Hematopoietic multipotent progenitor cell treated with erythropoietin and hydrocortisone succinate and interleukin-3 and kit ligand, for 4 days (in vitro differentiated cells): Measurements from ENCODE around the gene CDH8.
"Not testable (repeated sequence)": the region's sequence is repeated elsewhere in the genome, so short reads cannot be mapped to it uniquely, and the experiment has no call there.

Experiments used
- DNase-seq: peaks from one replicate; pipeline ENCODE4 v3.0.0-alpha.2; 2015

CDH8 gene

GRCh38 chr16:61763013-61763412 is 273.2 kb downstream of the CDH8 start:
- no peak for DNase-seq

GRCh38 chr16:61730997-61731396 is 305.2 kb downstream of the CDH8 start:
- DNase-seq, result no peak

DNA sequence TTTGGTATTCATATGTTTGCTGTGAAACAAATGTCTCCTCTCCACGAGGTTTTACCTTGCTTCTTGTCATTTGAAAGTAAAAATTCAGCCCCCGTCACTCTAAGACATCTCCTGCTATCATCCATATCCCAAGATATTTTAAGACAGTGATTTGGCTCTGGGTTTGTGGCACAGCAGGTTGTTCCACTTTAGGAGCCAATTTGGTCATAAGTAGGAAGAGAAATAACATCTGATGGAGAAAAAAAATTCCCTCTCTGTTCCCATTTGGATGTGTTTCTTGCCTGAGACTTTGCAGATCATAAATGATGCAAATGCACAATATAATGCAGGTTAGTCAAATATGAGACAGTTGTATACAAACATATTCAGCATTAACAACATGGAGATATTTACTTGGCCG is 309.5 kb downstream of the CDH8 start:
- no peak for DNase-seq

- no peak for DNase-seq
Measured at GRCh38 chr16:61726125-61726524, 310.1 kb downstream of the CDH8 start.

DNA sequence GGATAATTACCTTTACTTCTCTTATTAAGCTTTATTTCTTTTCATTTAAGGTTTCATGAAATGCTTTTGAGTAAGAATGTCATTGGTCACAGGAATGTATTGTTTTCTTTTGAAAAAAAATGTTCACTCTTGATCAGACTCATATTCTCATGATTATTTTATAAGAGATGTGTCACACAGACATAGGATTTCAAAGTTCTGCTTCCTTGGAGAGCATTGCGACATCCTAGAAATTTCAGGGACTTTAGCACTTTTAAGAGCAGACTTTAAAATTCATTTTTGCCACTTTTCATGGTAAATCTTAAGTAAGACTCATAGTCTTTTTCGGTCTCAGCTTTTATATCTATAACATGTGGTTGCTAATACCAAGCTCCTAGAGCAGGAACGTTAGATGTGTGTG is 314.7 kb downstream of the CDH8 start:
- no peak for DNase-seq

GRCh38 chr16:61715393-61715792 is 320.8 kb downstream of the CDH8 start:
- no peak for DNase-seq

DNA sequence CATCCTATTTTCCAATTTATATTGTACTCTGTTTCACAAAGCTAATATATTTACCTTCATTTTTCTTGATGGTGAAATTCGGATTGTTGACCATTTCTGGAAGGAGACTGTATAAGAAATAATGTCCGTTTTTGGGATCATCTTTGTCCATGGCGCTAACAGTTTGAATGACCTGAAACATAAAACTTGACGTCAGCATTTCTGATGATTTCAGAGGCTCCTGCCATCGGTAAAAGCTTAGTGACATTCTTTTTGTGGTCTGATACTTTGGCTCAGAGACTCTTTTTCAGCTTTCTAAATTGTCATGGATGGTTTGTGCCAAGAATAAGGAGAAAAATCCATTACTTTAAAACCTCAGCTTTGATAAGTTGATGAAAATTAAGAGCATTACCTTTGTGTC is 322.5 kb downstream of the CDH8 start:
- DNase-seq, result no peak

DNA sequence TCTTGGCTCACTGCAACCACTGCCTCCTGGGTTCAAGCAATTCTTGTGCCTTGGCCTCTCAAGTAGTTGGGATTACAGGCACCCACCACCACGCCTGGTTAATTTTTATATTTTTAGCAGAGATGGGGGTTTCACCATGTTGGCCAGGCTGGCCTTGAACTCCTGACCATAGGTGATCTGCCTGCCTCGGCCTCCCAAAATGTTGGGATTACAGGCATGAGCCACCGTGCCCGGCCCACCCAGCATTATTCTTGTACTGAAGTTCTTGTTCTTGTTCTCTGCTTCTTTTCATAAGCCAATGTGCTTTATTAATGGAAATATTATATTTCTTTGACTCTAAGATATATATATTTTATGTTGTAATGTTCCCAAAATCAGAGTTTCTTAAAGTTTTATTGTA is 336.6 kb downstream of the CDH8 start:
- DNase-seq, result not testable (repeated sequence)

DNA sequence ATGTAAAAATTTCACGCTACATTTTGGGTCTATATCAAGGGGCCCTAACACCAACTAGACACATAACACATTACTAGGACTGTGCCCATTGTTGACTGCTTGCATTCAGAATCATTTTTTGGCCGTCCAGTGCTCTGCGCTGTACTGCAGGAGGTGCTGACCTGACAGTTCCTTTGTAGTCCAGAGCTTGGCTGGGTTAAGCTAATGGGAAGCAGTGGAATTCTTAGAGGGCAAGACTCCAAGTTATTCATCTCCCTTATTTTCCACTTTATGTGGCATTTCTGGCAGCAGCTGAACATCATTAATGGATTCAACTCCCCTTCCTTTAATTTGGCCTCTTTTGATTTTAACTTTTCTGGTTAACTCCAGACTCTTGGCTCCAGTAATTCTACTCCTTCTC is 351.7 kb downstream of the CDH8 start:
- DNase-seq, result no peak

GRCh38 chr16:61681673-61682072 is 354.6 kb downstream of the CDH8 start:
- no peak for DNase-seq

DNA sequence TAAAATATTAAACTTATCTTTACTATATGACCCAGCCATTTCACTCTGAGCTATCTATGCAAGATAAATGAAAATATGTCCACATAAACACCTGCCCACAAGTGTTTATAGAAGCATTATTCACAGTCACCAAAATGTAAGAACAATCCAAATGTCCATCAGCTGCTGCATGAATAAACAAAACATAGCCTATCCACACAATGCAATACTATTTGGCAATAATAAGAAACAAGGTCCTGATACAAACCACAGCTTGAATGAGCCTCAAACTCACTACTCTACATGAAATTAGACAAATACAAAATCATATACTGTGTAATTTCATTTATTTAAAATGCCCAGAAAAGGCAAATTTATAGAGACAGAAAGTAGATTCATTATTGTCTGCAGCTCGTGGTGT is 355.1 kb downstream of the CDH8 start:
- no peak for DNase-seq

DNA sequence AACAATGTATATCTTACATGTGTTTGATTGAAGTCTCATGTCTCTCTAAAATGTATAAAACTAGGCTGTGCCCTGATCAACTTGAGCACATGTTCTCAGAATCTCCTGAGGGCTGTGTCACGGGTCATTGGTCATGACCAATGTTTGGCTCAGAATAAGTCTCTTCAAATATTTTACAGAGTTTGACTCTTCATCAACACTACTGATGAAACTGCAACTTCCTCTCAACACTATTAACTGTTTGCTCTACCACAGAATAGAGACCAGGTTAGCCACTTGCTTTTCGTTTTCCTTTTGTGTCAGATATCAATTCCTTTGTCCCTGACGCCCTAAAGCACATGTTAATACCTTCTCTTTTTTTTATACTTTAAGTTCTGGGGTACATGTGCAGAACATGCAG is 358.1 kb downstream of the CDH8 start:
- DNase-seq, result no peak

GRCh38 chr16:61677776-61678175 is 358.5 kb downstream of the CDH8 start:
- no peak for DNase-seq

DNA sequence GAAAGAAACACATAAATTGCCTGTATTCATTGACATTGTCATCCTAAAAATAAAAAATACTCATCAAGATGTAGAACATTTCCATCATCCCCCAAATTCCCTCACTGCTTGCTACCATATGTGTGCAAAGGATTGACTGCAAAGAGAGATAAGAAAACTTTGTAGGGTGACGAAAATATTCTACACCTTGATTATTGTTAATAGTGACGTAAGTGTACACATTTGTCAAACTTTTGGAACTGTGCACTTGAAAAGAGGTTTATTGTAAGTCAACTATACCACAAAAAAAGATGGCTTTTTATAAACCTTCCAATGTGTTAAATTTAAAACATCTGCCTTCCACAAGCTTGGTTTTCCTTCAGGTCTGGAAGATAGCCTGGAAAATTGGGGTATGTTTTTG is 359.5 kb downstream of the CDH8 start:
- DNase-seq, result no peak

DNA sequence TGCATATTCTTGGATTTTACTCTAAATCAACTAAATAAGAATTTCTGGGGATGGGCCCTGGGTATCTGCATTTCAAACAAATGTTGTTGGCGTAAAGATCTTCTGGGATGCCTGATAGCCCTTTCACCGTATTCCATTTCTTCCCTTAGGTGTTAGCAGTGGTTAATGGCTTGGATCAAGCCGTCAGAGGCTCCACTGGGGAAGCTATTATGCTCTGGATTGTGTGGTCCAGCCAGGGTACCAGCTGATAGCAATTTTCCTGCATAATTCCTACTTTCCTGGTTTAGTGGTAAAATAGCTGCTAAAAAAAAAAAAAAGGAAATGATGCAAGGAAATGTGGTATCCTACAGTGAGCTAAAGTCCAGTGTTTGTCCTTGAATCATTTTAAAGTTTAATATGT is 365.1 kb downstream of the CDH8 start:
- no peak for DNase-seq

DNA sequence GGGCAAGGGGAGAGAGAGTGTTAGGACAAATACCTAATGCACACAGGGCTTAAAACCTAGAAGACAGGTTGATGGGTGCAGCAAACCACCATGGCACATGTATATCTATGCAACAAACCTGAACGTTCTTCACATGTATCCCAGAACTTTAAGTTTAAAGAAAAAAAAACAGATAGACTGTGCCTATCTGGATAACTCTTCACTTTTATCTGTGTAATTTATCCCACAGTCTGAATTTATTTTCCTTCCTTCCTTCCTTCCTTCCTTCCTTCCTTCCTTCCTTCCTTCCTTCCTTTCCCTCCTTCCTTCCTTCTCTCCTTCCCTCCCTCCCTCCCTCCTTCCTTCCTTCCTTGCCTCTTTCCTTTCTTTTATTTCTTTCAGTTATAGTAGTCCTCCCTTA is 370.7 kb downstream of the CDH8 start:
- DNase-seq, result no peak

DNA sequence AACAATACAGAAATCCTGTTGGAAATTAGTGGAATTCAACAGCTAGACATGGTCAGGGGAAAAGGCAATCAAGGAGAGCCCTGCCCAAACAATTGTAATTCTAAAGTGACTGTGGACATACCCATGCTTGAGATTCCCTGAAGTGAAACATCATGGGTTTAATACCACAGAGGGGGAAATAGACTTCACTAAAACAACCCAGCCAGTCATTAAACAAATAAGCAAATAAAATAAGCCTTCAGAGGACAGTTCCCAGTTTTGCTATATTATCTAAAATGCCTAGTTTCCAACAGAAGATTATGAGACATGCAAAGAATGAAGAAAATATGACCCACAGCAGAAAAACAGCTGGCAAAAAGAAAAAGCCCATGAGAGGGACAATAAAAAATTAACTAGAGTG is 376.3 kb downstream of the CDH8 start:
- DNase-seq, result no peak

DNA sequence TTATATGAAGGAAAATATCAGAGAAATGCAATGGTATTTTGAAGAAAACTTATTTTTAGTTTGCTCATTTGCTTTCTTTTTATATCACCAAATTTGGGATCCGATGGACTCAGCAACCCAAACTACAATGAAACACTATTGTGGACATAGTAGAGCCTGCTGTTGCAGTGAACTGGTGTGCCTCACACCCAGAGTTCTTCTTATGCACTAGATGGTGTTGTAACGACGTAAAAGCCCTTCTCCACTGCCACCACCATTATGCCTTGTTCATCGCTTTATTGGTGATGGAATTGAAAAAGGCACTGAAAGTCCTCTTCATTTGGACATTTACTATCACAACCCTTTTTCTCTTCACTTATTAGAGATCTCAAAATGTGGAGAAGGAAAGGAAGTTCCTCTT is 381.3 kb downstream of the CDH8 start:
- no peak for DNase-seq

- no peak for DNase-seq
Measured at GRCh38 chr16:61653544-61653943, 382.7 kb downstream of the CDH8 start.

- no peak for DNase-seq
Measured at GRCh38 chr16:61645561-61645960, 390.7 kb downstream of the CDH8 start.

- no peak for DNase-seq
Measured at GRCh38 chr16:61644736-61645135, 391.5 kb downstream of the CDH8 start.

DNA sequence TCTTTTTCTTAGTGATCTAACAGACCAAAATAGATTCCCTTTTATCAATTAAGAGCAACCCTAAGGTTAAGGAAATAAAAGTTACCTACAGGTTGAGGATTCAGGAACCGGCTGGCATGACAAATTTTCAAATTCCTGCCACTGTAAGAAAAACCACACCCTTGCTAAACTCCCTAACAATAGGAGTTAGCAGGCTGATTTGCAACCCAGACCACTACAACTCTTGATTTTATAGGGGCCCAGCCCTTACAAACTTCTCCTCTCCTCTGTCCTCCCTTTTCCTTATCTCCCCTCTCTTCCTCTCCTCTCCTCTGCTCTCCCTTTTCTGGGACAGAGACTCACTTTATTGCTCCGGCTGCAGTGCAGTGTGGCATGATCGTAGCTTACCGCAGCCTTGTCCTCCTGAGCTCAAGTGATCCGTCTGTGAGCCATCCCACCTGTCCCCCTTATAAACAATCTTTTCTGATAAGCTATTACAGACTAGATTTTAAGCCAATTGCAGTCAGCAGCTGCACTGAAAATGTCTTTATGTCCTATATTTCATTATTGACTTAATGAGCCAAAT is 418.9 kb downstream of the CDH8 start:
- DNase-seq, result no peak

GRCh38 chr16:61616088-61616487 is 420.1 kb downstream of the CDH8 start:
- no peak for DNase-seq

GRCh38 chr16:61611847-61612491 is 424.3 kb downstream of the CDH8 start:
- no peak for DNase-seq

- DNase-seq, result no peak
Measured at GRCh38 chr16:61606581-61606980, 429.7 kb downstream of the CDH8 start.
